GM19099 (cell line): ENCODE data around the gene TMEM266.

Source experiments
- POLR2A ChIP-seq: IDR thresholded peaks from 3 replicates; pipeline ENCODE4 v1.6.1; 2011; ENCODE audit warnings: low read depth; ENCODE audit not compliant: insufficient read length; ENCODE audit errors: extremely low read depth

The TMEM266 gene

GRCh38 chr15:76059320-76060117 is at the start of gene TMEM266:
Gene TMEM266 (plus strand): TSS chr15:76059985. CDS start chr15:76134264, 74,279 bp downstream.
- no peak for TF ChIP-seq POLR2A

GRCh38 chr15:76010613-76011012 is 49.2 kb upstream of the TMEM266 start:
- no peak for TF ChIP-seq POLR2A

- TF ChIP-seq POLR2A, result no peak
Measured at GRCh38 chr15:76011627-76012551, 47.9 kb upstream of the TMEM266 start, which contains the start of gene NRG4. Gene NRG4 (minus strand): TSS chr15:76012424. CDS start chr15:76011230, 1,194 bp downstream.

- TF ChIP-seq POLR2A, result no peak
Measured at GRCh38 chr15:76024021-76024768, 35.6 kb upstream of the TMEM266 start.

GRCh38 chr15:76032046-76032445 is 27.7 kb upstream of the TMEM266 start:
- no peak for TF ChIP-seq POLR2A

- no peak for TF ChIP-seq POLR2A
Measured at GRCh38 chr15:76033438-76033837, 26.3 kb upstream of the TMEM266 start.

GRCh38 chr15:76034111-76034510 is 25.7 kb upstream of the TMEM266 start:
- TF ChIP-seq POLR2A, result no peak

GRCh38 chr15:76035593-76035992 is 24.2 kb upstream of the TMEM266 start:
- TF ChIP-seq POLR2A, result no peak

GRCh38 chr15:76038512-76038911 is 21.3 kb upstream of the TMEM266 start:
- no peak for TF ChIP-seq POLR2A

- no peak for TF ChIP-seq POLR2A
Measured at GRCh38 chr15:76056931-76057330, 2.9 kb upstream of the TMEM266 start.

GRCh38 chr15:76057332-76058000 is 2.3 kb upstream of the TMEM266 start:
- no peak for TF ChIP-seq POLR2A

- no peak for TF ChIP-seq POLR2A
Measured at GRCh38 chr15:76058714-76059319, 968 bp upstream of the TMEM266 start.

- no peak for TF ChIP-seq POLR2A
Measured at GRCh38 chr15:76060118-76060989, 569 bp downstream of the TMEM266 start.
